ENCODE data around the gene OSM.

OSM gene

GRCh38 chr22:30248484-30248883 lies 18.2 kb downstream of the OSM start:
- no peak for DNase-seq (ENCODE audit: low read depth)
- TF ChIP-seq CTCF (IDR thresholded peaks at IDR 0.05; ENCODE audit: insufficient read depth, low read depth, low read length, missing control alignments) = no peak
- H3K4me3 ChIP-seq (ENCODE audit: low read length) = no peak overlapping the region

GRCh38 chr22:30247974-30248373 lies 18.7 kb downstream of the OSM start:
- no peak for DNase-seq (ENCODE audit: low read depth)
- no peak overlapping the region for H3K4me3 ChIP-seq (ENCODE audit: low read length)
- no peak for TF ChIP-seq CTCF (IDR thresholded peaks at IDR 0.05; ENCODE audit: insufficient read depth, low read depth, low read length, missing control alignments)

- no peak for TF ChIP-seq CTCF (IDR thresholded peaks at IDR 0.05; ENCODE audit: insufficient read depth, low read depth, low read length, missing control alignments)
- H3K4me3 ChIP-seq (ENCODE audit: low read length) = no peak overlapping the region
These were observed 19.1 kb downstream of the OSM start for GRCh38 chr22:30247561-30247960.

GRCh38 chr22:30246814-30247376 lies 19.8 kb downstream of the OSM start:
- TF ChIP-seq CTCF (IDR thresholded peaks at IDR 0.05; ENCODE audit: insufficient read depth, low read depth, low read length, missing control alignments) = no peak
- DNase-seq (ENCODE audit: low read depth) = no peak
- peak overlapping the region; percentile 55 for H3K4me3 ChIP-seq (ENCODE audit: low read length)

More at GRCh38 chr22:30247561-30247960, 19.1 kb downstream of the OSM start:
- no peak for DNase-seq (ENCODE audit: low read depth)

GRCh38 chr22:30245985-30246813 lies 20.5 kb downstream of the OSM start, which contains the start of gene LIF:
LIF (minus strand) TSS chr22:30246759; CDS start chr22:30246695, 64 bp downstream.
- DNase-seq (ENCODE audit: low read depth) = peak; percentile 43
- no peak for TF ChIP-seq CTCF (IDR thresholded peaks at IDR 0.05; ENCODE audit: insufficient read depth, low read depth, low read length, missing control alignments)

GRCh38 chr22:30245181-30245984 lies 21.3 kb downstream of the OSM start:
- TF ChIP-seq CTCF (IDR thresholded peaks at IDR 0.05; ENCODE audit: insufficient read depth, low read depth, low read length, missing control alignments) = no peak
- no peak for DNase-seq (ENCODE audit: low read depth)
- H3K4me3 ChIP-seq (ENCODE audit: low read length) = peak overlapping the region; percentile 55

More at GRCh38 chr22:30245985-30246813, 20.5 kb downstream of the OSM start, which contains the start of gene LIF:
- peak within 1 kb of the TSS; percentile 55 for H3K4me3 ChIP-seq (ENCODE audit: low read length)

All from epithelial cell of esophagus (primary cell).